Measurements from ENCODE around the gene FAM180B. TPM values are rescaled to one million over a fixed set of nuclear protein-coding genes. Genes with fewer than 3 reads are reported as not detected.

The FAM180B gene
- total RNA-seq, 1 experiment from 2014 or later: not detected

GRCh38 chr11:47609675-47610074 lies 23.2 kb downstream of the FAM180B start:
- no peak overlapping the region for H3K9ac ChIP-seq (ENCODE audit: low read length)
- POLR2A ChIA-PET: no interaction called here
- intact Hi-C loops (cut with micrococcal nuclease): loop anchor here (10.0 kb wide), 1 partner anchor 145 kb away; no protein-coding TSS in a partner anchor
- H3K27me3 ChIP-seq (ENCODE audit: insufficient read depth, low read length): no peaks in the 10 kb centered on the region; the same call in 1 of the 2 replicates
- H3K36me3 ChIP-seq (ENCODE audit: control insufficient read depth in 1 of 2, insufficient read depth in 2 of 2, low read length in 2 of 2): no peaks in the 10 kb centered on the region
- RAD21 ChIA-PET (ENCODE audit: low non-redundant PET in 1 of 2, low total read pairs in 2 of 2, uncharacterized antibody in 2 of 2, unreplicated experiment in 2 of 2): no interaction called here
- H4K20me1 ChIP-seq (ENCODE audit: insufficient read depth): no peaks in the 10 kb centered on the region
- no peak for ATAC-seq
- H3K4me2 ChIP-seq (ENCODE audit: low read length): no peak overlapping the region
- no peak overlapping the region for H3K4me3 ChIP-seq (replicated peaks in 1 of 2; ENCODE audit: low read depth in 1 of 2, low read length in 2 of 2)
- no peak overlapping the region for H3K27ac ChIP-seq (ENCODE audit: low read depth, low read length)
- no peaks in the 10 kb centered on the region for H3K9me3 ChIP-seq (ENCODE audit: control insufficient read depth in 1 of 2, insufficient read depth in 1 of 2, low read depth in 1 of 2, low read length in 2 of 2)
- no peak for TF ChIP-seq REST (IDR thresholded peaks at IDR 0.05; ENCODE audit: low read depth)
- no peak for TF ChIP-seq SP1 (IDR thresholded peaks at IDR 0.05; ENCODE audit: low read depth)
- no peak for TF ChIP-seq ZBTB33 (IDR thresholded peaks at IDR 0.05; ENCODE audit: extremely low read depth, insufficient replicate concordance, low read length)
- TF ChIP-seq ATF3 (IDR thresholded peaks at IDR 0.05): no peak
- no peak for TF ChIP-seq MAX (IDR thresholded peaks at IDR 0.05)
- TF ChIP-seq EZH2 (IDR thresholded peaks at IDR 0.05): no peak
- no peak for TF ChIP-seq CTCF (IDR thresholded peaks at IDR 0.05 in 2 of 3, conservative IDR thresholded peaks at IDR 0.05 in 1 of 3; ENCODE audit: borderline replicate concordance in 1 of 3, insufficient read depth in 1 of 3, low read depth in 2 of 3, low read length in 2 of 3)
- TF ChIP-seq FOSL1 (IDR thresholded peaks at IDR 0.05; ENCODE audit: low read depth): no peak
- no peak for TF ChIP-seq ZFX (IDR thresholded peaks at IDR 0.05)
- TF ChIP-seq ELF1 (IDR thresholded peaks at IDR 0.05; ENCODE audit: borderline replicate concordance, low read depth): no peak
- TF ChIP-seq YY1 (IDR thresholded peaks at IDR 0.05; ENCODE audit: extremely low read depth, insufficient replicate concordance, low read depth, low read length): no peak
- TF ChIP-seq CEBPB (IDR thresholded peaks at IDR 0.05; ENCODE audit: low read depth): no peak
- no peaks in the 10 kb centered on the region for H3K9me2 ChIP-seq (ENCODE audit: insufficient read depth)
- H3K4me1 ChIP-seq (ENCODE audit: control insufficient read depth in 1 of 2, insufficient read depth in 2 of 2, low read length in 2 of 2): no peaks in the 10 kb centered on the region
- BruUV-seq (replicated peaks): no TSS peak
- no peaks in the 10 kb centered on the region for H3K79me2 ChIP-seq (ENCODE audit: insufficient read depth, low read length)
- CTCF ChIA-PET: interaction anchor here (0.7 kb wide), 1 partner anchor 38 kb away, joined by 3 read pairs; no protein-coding TSS in a partner anchor
- DNase-seq (ENCODE audit: low read depth, low spot score): no peak
- no peak overlapping the region for H2AFZ ChIP-seq (ENCODE audit: low read depth, low read length, poor library complexity, severe bottlenecking)
